ENCODE measurements around the gene KIZ. TPM values are rescaled to one million over a fixed set of nuclear protein-coding genes. Genes with fewer than 3 reads are reported as not detected.

The KIZ gene
- total RNA-seq, 1 experiment from 2014 or later, result 17.6 TPM

- Histone ChIP-seq H3K79me2 (ENCODE audit: insufficient read depth, low read length) (no peaks in the 10 kb centered on the region), H4K20me1 (ENCODE audit: insufficient read depth) (no peaks in the 10 kb centered on the region), H3K9ac (ENCODE audit: low read length) (no peak overlapping the region), H3K9me2 (ENCODE audit: insufficient read depth) (no peaks in the 10 kb centered on the region), H3K27me3 (ENCODE audit: insufficient read depth, low read length) (no peaks in the 10 kb centered on the region), H3K4me3 (replicated peaks in 1 of 2; ENCODE audit: low read depth in 1 of 2, low read length in 2 of 2) (no peak overlapping the region), H3K4me2 (ENCODE audit: low read length) (no peak overlapping the region), H3K9me3 (ENCODE audit: control insufficient read depth in 1 of 2, insufficient read depth in 1 of 2, low read depth in 1 of 2, low read length in 2 of 2) (no peaks in the 10 kb centered on the region), H3K36me3 (ENCODE audit: control insufficient read depth in 1 of 2, insufficient read depth in 2 of 2, low read length in 2 of 2) (no peaks in the 10 kb centered on the region), H3K27ac (ENCODE audit: low read depth, low read length) (no peak overlapping the region), H2AFZ (ENCODE audit: low read depth, low read length, poor library complexity, severe bottlenecking) (no peak overlapping the region), H3K4me1 (ENCODE audit: control insufficient read depth in 1 of 2, insufficient read depth in 2 of 2, low read length in 2 of 2) (no peaks in the 10 kb centered on the region; a peak in 1 of 4 replicates)
- ChIA-PET POLR2A (no interaction called here), CTCF (no interaction called here), RAD21 (ENCODE audit: low non-redundant PET in 1 of 2, low total read pairs in 2 of 2, uncharacterized antibody in 2 of 2, unreplicated experiment in 2 of 2) (no interaction called here)
- no peak for DNase-seq (ENCODE audit: low read depth, low spot score)
- BruUV-seq (replicated peaks), result no TSS peak
- ATAC-seq, result no peak
- intact Hi-C loops (cut with micrococcal nuclease), result no loop called here
- TF ChIP-seq SIN3A (IDR thresholded peaks at IDR 0.05; ENCODE audit: low read depth) (no peak), CBX3 (IDR thresholded peaks at IDR 0.05; ENCODE audit: low read depth) (no peak), POLR2A (IDR thresholded peaks at IDR 0.05; ENCODE audit: borderline replicate concordance, extremely low read depth, insufficient read depth, insufficient read length) (no peak)
These were observed 21.0 kb upstream of the KIZ start for GRCh38 chr20:21104921-21105320.

- no peaks in the 10 kb centered on the region for H3K9me2 ChIP-seq (ENCODE audit: insufficient read depth)
- ATAC-seq, result no peak
- H3K36me3 ChIP-seq (ENCODE audit: control insufficient read depth in 1 of 2, insufficient read depth in 2 of 2, low read length in 2 of 2), result no peaks in the 10 kb centered on the region
- H4K20me1 ChIP-seq (ENCODE audit: insufficient read depth), result no peaks in the 10 kb centered on the region
- no peak overlapping the region for H3K27ac ChIP-seq (ENCODE audit: low read depth, low read length)
- POLR2A ChIA-PET, result no interaction called here
- no peaks in the 10 kb centered on the region for H3K9me3 ChIP-seq (ENCODE audit: control insufficient read depth in 1 of 2, insufficient read depth in 1 of 2, low read depth in 1 of 2, low read length in 2 of 2)
- no peak overlapping the region for H2AFZ ChIP-seq (ENCODE audit: low read depth, low read length, poor library complexity, severe bottlenecking)
- H3K27me3 ChIP-seq (ENCODE audit: insufficient read depth, low read length), result no peaks in the 10 kb centered on the region
- no peak for DNase-seq (ENCODE audit: low read depth, low spot score)
- no peak overlapping the region for H3K4me3 ChIP-seq (replicated peaks in 1 of 2; ENCODE audit: low read depth in 1 of 2, low read length in 2 of 2)
- no peaks in the 10 kb centered on the region; a peak in 1 of 4 replicates for H3K4me1 ChIP-seq (ENCODE audit: control insufficient read depth in 1 of 2, insufficient read depth in 2 of 2, low read length in 2 of 2)
- H3K79me2 ChIP-seq (ENCODE audit: insufficient read depth, low read length), result no peaks in the 10 kb centered on the region
- no peak overlapping the region for H3K4me2 ChIP-seq (ENCODE audit: low read length)
- RAD21 ChIA-PET (ENCODE audit: low non-redundant PET in 1 of 2, low total read pairs in 2 of 2, uncharacterized antibody in 2 of 2, unreplicated experiment in 2 of 2), result no interaction called here
- CTCF ChIA-PET, result no interaction called here
- no TSS peak for BruUV-seq (replicated peaks)
- intact Hi-C loops (cut with micrococcal nuclease), result no loop called here
- H3K9ac ChIP-seq (ENCODE audit: low read length), result no peak overlapping the region
- TF ChIP-seq TCF7L2 (IDR thresholded peaks at IDR 0.05; ENCODE audit: borderline replicate concordance, extremely low read depth, insufficient read depth, insufficient read length) (no peak), POLR2A (IDR thresholded peaks at IDR 0.05; ENCODE audit: borderline replicate concordance, extremely low read depth, insufficient read depth, insufficient read length) (no peak), CEBPB (IDR thresholded peaks at IDR 0.05; ENCODE audit: low read depth) (no peak), FOSL1 (IDR thresholded peaks at IDR 0.05; ENCODE audit: low read depth) (no peak), CTCF (IDR thresholded peaks at IDR 0.05 in 2 of 3, conservative IDR thresholded peaks at IDR 0.05 in 1 of 3; ENCODE audit: borderline replicate concordance in 1 of 3, insufficient read depth in 1 of 3, low read depth in 2 of 3, low read length in 2 of 3) (no peak), EZH2phosphoT487 (IDR thresholded peaks at IDR 0.05; ENCODE audit: borderline replicate concordance) (no peak), ATF3 (IDR thresholded peaks at IDR 0.05) (no peak), POLR2AphosphoS5 (IDR thresholded peaks at IDR 0.05; ENCODE audit: low read depth, low read length) (no peak), SP1 (IDR thresholded peaks at IDR 0.05; ENCODE audit: low read depth) (no peak), ZFX (IDR thresholded peaks at IDR 0.05) (no peak), RAD21 (IDR thresholded peaks at IDR 0.05; ENCODE audit: low read depth) (no peak), EZH2 (IDR thresholded peaks at IDR 0.05) (no peak), ELF1 (IDR thresholded peaks at IDR 0.05; ENCODE audit: borderline replicate concordance, low read depth) (no peak), JUND (IDR thresholded peaks at IDR 0.05) (no peak), SRF (IDR thresholded peaks at IDR 0.05; ENCODE audit: low read depth) (no peak)
These were observed 20.3 kb upstream of the KIZ start for GRCh38 chr20:21105429-21106170.
